ENCODE measurements around the gene CLEC12A.
"Not testable (repeated sequence)": the region's sequence is repeated elsewhere in the genome, so short reads cannot be mapped to it uniquely, and the experiment has no call there.

Gene CLEC12A

DNA sequence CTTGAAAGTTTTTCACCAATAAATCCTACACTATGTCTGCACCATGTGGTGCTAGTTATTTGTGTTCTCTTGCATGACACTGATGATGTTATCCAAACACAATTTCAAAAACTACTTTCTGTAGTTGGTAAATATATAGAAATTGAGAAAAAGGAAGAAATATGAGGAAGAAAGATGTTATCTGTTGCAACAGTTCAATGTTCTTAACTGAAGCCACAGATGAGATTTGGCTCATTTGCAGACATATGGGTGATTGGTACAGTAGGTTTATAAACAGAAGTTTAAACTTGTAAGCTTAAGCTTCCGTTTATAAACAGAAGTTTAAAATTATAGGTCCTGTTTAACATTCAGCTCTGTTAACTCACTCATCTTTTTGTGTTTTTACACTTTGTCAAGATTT lies at the start of gene CLEC12A:
TSS of gene CLEC12A (plus strand) at position 229 of the 400 bp plus-strand sequence. CDS start 188 bp downstream, outside the sequence.
- DNase-seq = no peak

- no peak for DNase-seq
Observed at GRCh38 chr12:9922429-9922828, 48.8 kb upstream of the CLEC12A start.

DNA sequence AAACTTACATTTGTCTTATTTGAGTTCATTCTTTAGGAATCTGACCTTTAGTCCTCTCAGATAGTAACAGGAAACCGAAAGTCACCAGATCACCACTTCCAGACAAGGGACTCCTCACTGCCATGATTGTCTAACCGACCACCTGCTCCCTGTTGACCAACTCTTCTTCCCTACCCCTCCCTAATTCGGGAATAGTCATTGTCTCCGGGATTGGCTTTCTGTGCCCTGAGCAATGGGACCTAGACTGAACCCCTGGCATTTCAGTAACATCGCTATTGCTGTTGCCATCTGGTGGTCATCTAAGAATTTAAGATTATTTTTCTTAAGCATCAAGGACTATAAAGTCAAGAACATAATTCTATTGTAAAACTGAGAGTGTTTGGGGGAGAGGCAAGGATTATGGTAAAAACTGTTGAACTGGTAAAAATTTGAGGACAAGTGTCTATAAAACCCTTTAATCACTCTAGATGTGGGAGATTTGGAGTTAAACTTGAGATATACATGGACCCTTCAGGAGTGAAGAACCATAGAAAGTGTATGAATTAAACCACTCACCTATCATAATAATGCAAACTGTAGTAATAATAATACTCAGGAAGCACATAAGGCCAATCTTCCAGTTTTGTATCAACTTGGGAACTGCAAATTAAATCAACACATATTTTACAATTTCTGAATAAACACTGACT lies 45.4 kb upstream of the CLEC12A start:
- DNase-seq = peak in 4 of 56 donors; percentile 0 to 1 (median 1)

DNA sequence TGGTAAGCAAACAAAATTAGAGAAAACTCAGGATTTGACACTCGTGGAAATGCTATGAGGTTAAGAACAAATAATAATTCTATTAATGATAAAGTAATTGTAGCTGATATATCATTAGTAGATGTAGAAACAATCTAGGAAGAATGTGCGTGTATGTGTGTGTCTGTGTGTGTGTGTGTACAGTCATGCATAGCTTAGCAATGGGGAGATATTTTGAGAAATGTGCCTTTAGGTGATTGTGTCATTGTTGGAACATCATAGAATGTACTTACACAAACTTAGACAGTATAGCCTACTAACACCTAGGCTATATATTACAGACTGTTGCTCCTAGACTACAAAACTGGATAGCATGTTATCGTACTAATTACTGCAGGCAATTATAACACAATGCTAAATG lies 44.3 kb upstream of the CLEC12A start:
- no peak for DNase-seq

DNA sequence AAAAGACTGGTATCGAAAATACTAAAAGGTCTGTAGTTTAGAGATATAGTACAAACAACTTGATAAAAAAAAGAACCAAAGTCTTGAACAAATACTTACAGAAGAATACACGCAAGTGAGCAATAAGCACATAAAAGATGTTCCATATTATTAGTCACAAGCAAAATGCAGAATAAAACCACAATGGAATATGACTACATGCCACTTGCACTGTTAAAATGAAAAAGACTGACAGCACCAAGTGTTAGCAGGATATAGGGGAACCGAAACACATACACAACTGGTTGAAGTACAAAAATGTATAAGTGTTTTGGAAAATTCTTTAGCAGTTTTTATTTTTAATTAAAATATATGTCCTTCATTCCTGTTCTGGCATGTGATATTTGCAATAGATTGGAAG lies 42.6 kb upstream of the CLEC12A start:
- DNase-seq = no peak

DNA sequence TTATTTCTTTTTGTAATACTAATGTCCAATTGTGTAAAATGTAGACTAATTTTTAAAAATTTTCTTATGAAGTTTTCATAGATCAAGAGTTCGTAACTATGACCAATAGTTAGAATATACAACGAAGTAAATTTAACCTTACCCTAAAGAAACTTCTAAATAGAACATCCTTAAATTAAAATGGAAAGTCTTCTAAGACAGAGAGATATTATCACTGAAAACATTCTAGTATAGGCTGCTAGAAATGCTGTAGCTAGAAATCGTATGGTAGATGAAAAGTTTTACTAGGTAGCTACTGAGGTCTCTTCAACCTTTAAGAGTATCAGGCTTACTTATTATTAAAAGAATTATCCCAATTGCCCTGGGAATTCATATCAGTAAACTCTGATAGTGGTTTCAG lies 40.0 kb upstream of the CLEC12A start:
- DNase-seq = no peak

- DNase-seq = no peak
Observed at GRCh38 chr12:9932270-9932669, 38.9 kb upstream of the CLEC12A start, which contains the start of gene CLEC2A. TSS of gene CLEC2A (minus strand) at chr12:9932370. CDS start at chr12:9932329, 41 bp downstream.

GRCh38 chr12:9933958-9934357 lies 37.3 kb upstream of the CLEC12A start:
- no peak for DNase-seq

DNA sequence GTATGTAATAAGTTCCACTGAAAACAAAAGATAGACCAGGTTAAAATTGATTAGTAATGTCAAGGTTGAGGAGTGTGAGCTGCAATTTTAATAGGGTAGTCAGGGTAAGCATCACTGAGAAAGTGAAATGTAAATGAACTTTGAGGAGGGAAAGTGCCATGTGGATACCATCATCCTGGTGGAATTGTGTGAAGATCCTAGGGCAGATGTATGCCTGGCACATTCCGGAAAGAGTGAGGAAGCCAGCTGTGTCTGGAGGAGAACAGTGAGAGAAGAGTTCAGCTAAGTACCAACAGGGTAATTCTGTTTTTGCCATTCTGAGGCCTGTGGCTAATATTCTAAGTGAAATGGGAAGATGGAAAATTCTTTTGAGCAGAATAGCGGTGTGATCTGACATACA lies 36.2 kb upstream of the CLEC12A start:
- DNase-seq = no peak

GRCh38 chr12:9936591-9936990 lies 34.6 kb upstream of the CLEC12A start:
- DNase-seq = no peak

GRCh38 chr12:9940375-9940774 lies 30.8 kb upstream of the CLEC12A start:
- peak in 1 of 56 donors; percentile 1 for DNase-seq

GRCh38 chr12:9941838-9942237 lies 29.4 kb upstream of the CLEC12A start:
- no peak for DNase-seq

GRCh38 chr12:9943240-9943639 lies 28.0 kb upstream of the CLEC12A start:
- DNase-seq = peak in 12 of 56 donors; percentile 1 to 65 (median 28)

DNA sequence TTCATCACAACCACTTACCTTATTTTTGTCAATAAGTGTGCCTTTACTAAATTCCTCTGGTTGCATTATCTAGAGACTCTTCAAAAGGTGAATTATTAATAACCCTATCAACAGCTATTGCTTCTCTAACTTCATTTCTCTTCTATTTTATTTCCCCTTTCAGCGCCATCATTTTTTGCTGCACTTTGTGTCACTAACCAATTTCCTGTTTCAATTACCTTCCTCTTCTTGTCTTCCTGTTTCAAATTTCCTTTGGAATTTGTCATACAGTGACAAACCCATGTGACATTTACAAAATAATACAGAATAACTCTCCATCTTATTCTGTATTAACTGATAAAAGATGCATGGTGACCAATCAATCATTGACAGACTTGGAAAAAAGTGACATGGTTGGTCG lies 26.8 kb upstream of the CLEC12A start:
- no peak for DNase-seq

DNA sequence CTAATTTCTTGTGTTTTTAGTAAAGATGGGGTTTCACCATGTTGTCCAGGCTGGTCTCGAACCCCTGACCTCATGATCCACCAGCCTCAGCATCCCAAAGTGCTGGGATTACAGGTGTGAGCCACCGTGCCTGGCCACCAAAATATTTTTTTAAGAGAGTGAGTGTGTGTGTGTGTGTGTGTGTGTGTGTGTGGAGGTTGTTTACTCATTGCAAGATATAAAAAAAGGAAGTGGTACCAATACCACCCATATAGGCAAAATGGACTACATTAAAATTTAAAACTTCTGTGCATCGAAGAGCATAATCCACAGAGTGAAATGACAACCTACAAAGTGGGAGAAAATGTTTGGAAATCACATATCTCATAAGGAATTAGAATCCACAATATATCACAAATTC lies 23.5 kb upstream of the CLEC12A start:
- no peak for DNase-seq

GRCh38 chr12:9948606-9949296 lies 22.5 kb upstream of the CLEC12A start:
- no peak for DNase-seq

DNA sequence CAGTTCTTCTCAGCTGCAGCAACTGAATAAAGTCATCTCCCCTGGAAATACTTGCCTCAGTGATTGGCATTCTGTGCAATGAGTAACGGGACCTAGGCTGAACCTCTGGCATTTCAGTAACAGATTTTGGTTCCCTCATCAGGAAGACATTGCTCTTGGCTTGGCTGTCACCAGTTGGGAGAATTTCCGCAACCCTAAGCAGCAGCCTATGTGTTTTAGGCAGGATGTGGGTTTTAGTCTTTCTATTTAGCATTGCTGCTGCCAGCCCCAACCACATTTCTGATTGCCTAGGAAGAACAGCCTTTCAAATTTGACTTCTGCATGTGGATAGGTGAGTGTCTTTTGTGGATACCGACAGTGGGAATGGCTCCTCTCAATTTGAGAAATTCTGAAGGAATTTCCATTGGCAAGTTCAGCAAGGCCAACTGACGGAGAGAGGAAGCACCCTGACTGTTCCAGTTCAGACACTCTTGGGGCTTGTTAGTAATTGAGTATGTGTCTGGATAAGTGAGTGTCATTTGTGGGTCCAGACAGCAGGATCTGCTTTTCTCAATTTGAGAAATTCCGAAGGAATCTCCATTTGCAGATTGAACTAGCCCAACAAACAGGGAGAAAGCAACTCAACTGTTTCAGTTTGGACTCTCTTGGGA lies 20.1 kb upstream of the CLEC12A start:
- no peak for DNase-seq

GRCh38 chr12:9952954-9953729 lies 18.1 kb upstream of the CLEC12A start:
- not testable (repeated sequence) for DNase-seq

GRCh38 chr12:9957834-9958233 lies 13.4 kb upstream of the CLEC12A start:
- DNase-seq = no peak

DNA sequence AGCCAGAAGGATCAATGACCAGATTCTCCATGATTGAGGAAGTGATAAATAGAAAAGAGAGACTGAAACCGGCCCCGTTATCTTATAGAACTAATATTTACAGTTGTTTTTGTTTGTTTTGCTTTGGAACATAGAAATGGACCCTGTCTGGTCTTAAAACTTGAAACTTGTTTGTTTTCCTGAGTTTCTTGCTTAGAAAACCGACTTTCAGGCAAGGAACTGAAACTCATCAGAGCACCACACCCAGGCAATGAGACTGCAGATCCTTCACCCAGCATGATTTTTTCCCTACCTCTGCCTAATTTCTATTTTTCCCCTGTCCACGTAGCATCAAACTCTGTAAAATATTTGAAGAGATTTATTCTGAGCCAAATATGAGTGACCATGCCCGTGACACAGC lies 10.6 kb upstream of the CLEC12A start:
- DNase-seq = no peak

DNA sequence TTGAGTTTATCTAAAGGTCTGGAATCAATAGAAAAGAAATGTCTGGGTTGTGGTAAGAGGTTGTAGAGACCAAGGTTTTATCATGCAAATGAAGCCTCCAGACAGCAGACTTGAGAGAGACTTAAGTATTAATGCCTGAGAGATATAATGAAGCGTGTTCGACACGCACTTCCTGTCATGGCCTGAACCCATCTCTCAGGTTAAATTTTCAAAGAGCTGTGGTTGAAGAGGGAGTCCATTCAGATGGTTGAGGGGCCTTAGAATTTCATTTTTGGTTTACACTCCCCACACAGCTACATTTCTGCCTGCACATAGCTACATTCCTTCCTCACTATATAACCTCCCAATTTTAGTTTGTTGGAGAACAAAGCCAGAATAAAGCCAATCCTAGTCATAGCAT lies 10.1 kb upstream of the CLEC12A start:
- DNase-seq = no peak

- no peak for DNase-seq
Observed at GRCh38 chr12:9961901-9962300, 9.3 kb upstream of the CLEC12A start.
